Caki2 (cell line): ENCODE measurements around the gene GUK1. TPM values are rescaled to one million over a fixed set of nuclear protein-coding genes. Genes with fewer than 3 reads are reported as not detected.
"Not testable (repeated sequence)": the region's sequence is repeated elsewhere in the genome, so short reads cannot be mapped to it uniquely, and the experiment has no call there.

Experiments used
- DNase-seq: peaks from one replicate; pipeline ENCODE4 v3.0.0-alpha.2; 2015; ENCODE audit warnings: low read depth
- in situ Hi-C: cut with HindIII; loops from 2 replicates; pipeline ENCODE4 v1.10.0; 2016; ENCODE audit warnings: low sequenced_read_pairs, low pct_unique_long_range_greater_than_20kb, mixed read lengths
- total RNA-seq: library from RNA; depleted of rRNA; stranded (reverse); fragments of >200 nt; shearing (Covaris generic); gene quantifications from 2 replicates; pipeline ENCODE4 v1.2.3, GENCODE V29; 2014; ENCODE audit warnings: low replicate concordance

The GUK1 gene
- total RNA-seq, 1 experiment from 2014 or later = 331 TPM

- peak; percentile 89 for DNase-seq
- in situ Hi-C loops = no loop called here
These were observed 37.1 kb upstream of the GUK1 start, which contains the start of gene C1orf35 for GRCh38 chr1:228102791-228103620. Gene C1orf35, minus strand, starts transcription at chr1:228103325. Its CDS starts 98 bp downstream, at chr1:228103227.

- in situ Hi-C loops = no loop called here
- DNase-seq = no peak
These were observed 35.4 kb upstream of the GUK1 start for GRCh38 chr1:228104526-228105269.

DNA sequence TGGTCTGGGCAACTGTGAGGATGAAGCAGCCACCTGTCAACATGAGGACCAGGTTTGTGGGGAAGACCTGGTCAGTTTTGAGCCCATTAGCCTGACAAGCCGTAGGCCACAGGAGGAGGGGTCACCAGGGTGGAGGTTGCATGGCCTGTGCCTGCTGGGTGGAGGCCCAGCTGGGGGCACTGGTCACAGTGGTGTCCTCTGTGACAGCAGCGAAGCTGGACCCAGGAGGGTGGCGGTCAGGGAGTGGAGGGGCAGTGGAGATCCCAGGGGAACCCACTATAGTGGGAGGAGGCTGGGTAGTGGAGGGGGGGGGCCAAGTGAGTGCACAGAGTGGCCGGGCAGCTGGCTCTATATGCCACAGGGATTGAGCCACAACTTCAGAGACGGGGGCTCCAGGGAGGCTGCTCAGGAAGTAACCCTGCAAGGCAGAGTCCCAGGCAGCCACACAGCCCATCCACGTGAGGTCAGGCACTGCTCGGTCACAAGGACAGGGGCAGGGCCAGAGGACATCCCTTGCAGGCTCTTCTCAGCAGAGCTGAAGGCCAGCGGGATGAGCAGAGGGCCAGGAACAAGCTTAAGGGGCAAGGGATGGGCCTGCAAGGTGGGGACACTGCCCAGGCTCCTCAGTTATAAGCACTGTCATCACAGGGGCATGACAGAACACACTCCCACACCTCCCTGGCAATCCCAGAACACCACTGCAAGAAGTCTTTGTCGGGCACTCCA, 34.6 kb upstream of the GUK1 start:
- in situ Hi-C loops = no loop called here
- no peak for DNase-seq

DNA sequence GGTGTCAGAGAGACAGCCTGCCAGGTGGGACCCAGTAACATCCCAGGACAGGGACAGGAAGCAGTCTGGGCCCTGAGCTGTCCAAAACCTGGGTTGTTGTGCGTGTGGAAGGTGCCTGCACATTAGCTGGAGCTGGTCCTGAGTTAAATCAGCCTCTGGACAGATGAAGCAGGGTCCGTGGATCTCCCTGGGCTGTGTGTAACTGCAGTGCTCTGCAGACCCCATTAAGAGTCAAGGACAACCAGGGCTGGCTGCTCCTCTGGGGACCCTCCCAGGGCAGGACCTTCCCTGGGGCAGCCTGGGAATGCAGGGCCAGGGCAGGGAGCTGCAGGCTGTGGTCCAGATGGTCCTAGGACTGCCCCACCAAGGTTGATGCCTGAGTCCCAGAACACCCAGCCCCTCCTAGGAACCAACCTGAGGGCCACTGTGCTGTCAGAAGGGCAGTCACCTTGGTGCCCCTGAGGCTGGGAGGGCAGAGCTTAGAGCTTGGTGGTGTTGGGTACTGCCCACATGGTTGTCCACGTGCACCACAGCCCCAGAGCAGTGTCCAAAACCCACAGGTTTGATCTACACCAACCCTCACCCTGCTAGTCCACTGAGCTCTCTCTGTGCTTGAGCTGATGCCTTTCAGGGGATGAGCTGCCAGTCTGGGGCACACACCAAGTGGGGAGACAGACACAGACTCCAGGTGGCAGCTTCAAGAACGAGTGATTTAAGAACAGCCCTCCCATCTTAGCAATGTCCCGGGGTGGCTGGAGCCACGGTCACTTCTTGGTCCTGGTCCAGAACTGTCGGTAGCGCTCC, 33.9 kb upstream of the GUK1 start:
- in situ Hi-C loops = no loop called here
- DNase-seq = no peak

- in situ Hi-C loops = no loop called here
- no peak for DNase-seq
These were observed 33.4 kb upstream of the GUK1 start for GRCh38 chr1:228106800-228107054.

DNA sequence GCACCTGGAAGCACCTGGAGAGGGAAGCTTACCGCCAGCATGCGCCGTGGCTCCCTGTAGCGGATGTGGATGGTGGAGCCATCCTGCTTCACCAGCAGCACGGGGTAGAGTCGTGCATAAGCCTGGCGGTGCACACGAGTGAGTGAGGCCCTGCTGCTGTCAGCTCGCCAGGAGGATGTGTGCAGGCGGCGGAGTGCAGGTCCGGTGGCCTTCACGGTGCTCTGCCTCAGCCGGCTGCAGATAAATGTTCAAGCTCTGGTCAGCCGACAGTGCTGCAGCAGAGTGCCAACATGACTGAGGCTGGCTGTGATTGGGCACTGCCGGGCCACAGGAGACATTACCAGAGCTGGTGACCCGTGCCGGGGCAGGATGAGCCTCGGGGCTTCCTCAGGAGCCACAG, 32.4 kb upstream of the GUK1 start:
- in situ Hi-C loops = no loop called here

DNA sequence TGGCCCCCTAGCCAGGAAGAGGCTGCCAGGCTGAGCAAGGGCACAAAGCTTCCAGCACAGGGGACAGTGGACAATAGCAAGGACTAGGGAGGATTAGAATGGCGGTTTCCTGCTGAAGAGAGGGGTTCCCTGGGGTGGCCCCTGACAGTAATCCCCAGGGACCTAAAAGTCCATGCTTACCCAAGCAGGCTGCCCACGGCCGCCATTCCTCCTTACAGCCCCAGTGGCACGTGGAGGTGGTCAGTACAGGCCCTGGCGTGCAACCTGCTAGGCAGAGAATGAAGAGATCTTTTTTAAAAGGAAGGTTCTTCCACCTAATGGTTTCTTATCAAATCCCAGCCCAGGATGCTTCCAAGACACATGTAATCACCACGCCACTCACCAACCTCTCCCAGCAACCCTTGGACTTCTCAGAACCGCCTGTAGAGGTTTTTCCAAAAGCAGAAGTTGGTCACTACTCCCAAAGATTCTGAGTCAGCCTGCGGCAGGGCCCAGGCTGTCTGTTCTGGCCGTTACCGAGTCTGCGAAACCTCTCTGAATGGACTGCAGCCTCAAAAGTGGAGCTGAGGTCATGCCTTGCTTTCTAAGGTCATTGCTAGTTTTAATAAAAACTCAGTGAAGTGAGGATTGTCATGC, 31.9 kb upstream of the GUK1 start:
- in situ Hi-C loops = no loop called here
- no peak for DNase-seq

More for the DNA sequence above, 32.4 kb upstream of the GUK1 start:
- DNase-seq = no peak

GRCh38 chr1:228108742-228109072, 31.4 kb upstream of the GUK1 start:
- in situ Hi-C loops = no loop called here
- no peak for DNase-seq

- DNase-seq = peak; percentile 86
- in situ Hi-C loops = no loop called here
These were observed 30.8 kb upstream of the GUK1 start, which contains the start of gene MRPL55 for GRCh38 chr1:228109073-228109961. Gene MRPL55, minus strand, starts transcription at chr1:228109299. Its CDS starts 1,039 bp downstream, at chr1:228108260.

GRCh38 chr1:228109962-228110488, 30.1 kb upstream of the GUK1 start:
- in situ Hi-C loops = no loop called here
- DNase-seq = no peak

DNA sequence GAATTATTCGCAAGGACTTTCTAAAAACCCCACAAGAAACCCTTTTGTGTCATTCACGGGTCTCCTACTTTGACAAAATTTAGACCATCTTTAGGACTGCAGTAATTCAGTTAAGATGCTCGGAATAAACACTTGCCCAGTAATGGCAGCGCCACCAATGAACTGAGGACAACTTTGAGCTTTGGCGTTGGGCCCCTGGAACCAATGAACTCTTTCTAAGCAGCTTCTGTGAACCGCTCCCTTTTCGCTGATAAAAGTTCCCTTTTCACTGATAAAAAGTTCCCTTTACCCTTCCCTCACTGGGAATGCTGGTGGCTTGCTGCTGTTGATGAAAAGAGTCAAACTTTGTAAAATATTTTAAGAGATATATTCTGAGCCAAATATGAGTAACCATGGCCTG, 29.5 kb upstream of the GUK1 start:
- DNase-seq = no peak
- in situ Hi-C loops = no loop called here

DNA sequence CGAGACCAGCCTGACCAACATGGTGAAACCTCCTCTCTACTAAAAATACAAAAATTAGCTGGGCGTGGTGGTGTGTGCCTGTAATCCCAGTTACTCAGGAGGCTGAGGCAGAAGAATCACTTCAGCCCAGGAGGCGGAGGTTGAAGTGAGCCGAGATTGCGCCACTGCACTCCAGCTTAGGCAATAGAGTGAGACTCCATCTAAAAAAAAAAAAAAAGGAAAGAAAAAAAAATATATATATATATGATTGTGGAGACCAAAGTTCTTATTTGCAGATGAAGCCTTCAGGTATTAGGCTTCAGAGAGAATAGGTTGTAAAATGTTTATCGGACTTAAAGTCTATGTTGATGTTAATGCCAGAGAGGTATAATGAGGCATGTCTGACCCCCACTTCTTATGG, 28.8 kb upstream of the GUK1 start:
- in situ Hi-C loops = not testable (repeated sequence)

DNA sequence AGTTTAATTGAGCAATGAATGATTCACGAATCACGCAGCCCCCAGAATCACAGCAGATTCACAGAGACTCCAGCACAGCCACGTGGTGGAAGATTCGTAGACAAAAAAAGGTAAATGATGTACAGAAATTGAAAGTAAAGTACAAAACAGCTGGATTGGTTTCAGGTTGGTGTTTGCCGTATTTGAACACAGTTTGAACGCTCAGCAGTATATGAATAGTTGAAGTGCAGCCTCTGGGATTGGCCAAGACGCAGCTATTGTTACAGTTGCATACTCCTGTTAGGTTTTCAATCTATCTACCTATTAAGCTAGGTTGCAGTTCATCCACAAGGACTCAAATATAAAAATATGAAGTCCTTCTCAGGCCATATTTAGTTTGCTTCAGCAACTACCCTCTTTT, 27.9 kb upstream of the GUK1 start:
- in situ Hi-C loops = no loop called here
- DNase-seq = no peak

More for the DNA sequence above, 28.8 kb upstream of the GUK1 start:
- DNase-seq = not testable (repeated sequence)

DNA sequence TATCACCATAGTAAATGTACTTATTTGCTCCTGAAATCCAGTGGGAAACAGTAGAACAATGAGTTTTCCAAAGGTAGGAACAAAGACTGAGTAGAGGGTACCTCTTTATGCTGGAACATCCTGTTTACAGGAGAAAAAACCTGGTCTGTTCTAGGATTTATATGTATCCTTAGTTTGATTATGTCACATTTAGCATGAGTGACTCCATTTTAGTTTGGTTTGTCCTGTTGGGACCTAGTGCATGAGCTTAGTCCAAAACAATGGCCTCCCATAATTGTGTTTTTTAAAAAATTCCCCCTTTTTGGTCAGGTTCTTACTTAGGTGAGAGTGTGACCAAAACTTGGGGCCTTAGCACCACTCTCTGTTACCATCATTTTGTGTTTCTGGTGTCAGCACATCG, 27.5 kb upstream of the GUK1 start:
- DNase-seq = no peak
- in situ Hi-C loops = no loop called here

DNA sequence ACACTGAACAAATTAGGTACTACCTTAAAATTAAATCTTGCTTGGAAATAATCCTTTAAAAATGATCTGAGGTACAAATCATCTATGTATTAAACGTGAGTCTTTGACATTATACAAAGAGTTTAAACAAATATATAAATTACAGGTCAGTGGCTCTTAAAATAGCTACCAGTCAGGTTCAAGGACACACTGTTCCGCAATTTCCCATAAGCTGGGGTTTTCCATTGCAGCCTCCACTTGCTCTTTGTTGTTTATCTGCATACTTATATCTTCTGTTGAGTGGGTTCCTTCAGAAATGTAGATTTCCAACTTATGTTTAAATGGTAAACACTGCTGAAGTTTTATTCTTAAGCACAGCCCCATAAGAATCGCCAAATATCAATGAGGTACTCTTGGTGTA, 25.3 kb upstream of the GUK1 start:
- DNase-seq = no peak
- in situ Hi-C loops = no loop called here

GRCh38 chr1:228117335-228117734, 22.7 kb upstream of the GUK1 start:
- in situ Hi-C loops = no loop called here
- DNase-seq = no peak

- in situ Hi-C loops = no loop called here
These were observed 22.0 kb upstream of the GUK1 start for GRCh38 chr1:228118040-228118439.

More at GRCh38 chr1:228118040-228118439, 22.0 kb upstream of the GUK1 start:
- no peak for DNase-seq
